ENCODE data around the gene CCR2.

Gene CCR2

DNA sequence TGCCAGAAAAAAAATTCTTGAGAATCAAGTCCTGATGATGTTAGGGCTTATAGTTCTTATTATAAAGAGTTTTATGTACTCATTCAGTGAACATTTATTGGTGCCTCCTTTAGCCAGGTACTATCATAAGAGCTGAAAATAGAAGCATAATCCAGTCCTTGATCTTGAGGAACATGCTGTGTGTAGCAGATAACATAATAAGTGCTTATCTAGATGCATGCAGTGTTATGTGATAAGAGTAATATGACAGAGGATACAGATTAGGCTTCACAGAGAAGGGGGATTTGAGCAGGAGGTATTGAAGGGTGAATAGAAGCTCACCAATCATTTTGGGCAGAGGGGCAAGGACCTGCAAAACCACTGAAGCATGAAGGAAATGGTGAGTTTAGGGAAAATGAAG lies 1.1 kb downstream of the CCR2 start:
- no peak for DNase-seq

DNA sequence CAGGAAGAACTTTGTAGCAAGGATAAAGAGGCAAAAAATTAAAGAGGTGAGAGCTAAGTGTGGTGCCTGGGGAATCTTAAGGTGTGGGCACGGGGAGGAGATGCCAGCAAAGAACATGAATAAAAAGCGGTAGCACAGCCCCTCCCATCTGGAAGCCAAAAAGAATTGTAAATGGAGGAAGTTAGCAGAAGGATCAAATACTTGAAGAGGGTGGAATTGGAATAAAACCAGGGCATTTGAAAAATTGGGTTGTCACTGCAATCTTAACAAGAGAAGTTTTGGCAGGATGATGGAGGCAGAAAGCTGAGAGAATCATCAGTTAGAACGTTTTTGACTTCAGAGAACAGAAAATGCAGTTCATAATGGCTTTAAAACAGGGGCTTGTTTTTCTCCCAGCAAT lies 2.4 kb downstream of the CCR2 start:
- no peak for DNase-seq

DNA sequence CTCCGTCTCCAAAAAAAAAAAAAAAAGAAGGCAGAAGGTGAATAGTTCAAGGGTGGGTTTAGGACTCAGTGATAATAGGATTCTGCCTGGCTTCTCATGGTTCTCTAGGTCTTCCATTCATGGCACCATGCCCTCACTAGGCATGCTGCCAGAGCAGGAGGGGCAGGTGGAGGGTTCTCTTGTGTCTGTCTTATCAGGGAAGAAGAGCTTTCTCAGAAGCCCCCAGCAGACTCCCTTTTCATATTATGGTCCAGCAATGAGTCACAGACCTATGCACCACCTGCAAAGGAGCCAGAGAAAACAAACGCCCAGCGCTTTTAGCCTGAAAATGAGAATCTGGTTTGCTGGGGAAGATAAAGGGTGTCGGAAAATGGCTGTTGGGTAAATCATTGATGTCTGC lies 3.0 kb downstream of the CCR2 start:
- no peak for DNase-seq

DNA sequence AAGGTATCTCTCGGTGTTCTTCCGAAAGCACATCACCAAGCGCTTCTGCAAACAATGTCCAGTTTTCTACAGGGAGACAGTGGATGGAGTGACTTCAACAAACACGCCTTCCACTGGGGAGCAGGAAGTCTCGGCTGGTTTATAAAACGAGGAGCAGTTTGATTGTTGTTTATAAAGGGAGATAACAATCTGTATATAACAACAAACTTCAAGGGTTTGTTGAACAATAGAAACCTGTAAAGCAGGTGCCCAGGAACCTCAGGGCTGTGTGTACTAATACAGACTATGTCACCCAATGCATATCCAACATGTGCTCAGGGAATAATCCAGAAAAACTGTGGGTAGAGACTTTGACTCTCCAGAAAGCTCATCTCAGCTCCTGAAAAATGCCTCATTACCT lies 4.6 kb downstream of the CCR2 start:
- no peak for DNase-seq

DNA sequence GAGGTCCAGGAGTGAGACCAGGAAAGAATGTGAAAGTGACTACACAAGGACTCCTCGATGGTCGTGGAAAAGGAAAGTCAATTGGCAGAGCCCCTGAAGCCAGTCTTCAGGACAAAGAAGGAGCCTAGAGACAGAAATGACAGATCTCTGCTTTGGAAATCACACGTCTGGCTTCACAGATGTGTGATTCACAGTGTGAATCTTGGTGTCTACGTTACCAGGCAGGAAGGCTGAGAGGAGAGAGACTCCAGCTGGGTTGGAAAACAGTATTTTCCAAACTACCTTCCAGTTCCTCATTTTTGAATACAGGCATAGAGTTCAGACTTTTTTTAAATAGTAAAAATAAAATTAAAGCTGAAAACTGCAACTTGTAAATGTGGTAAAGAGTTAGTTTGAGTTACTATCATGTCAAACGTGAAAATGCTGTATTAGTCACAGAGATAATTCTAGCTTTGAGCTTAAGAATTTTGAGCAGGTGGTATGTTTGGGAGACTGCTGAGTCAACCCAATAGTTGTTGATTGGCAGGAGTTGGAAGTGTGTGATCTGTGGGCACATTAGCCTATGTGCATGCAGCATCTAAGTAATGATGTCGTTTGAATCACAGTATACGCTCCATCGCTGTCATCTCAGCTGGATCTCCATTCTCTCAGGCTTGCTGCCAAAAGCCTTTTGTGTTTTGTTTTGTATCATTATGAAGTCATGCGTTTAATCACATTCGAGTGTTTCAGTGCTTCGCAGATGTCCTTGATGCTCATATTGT lies 6.0 kb downstream of the CCR2 start:
- DNase-seq = no peak

DNA sequence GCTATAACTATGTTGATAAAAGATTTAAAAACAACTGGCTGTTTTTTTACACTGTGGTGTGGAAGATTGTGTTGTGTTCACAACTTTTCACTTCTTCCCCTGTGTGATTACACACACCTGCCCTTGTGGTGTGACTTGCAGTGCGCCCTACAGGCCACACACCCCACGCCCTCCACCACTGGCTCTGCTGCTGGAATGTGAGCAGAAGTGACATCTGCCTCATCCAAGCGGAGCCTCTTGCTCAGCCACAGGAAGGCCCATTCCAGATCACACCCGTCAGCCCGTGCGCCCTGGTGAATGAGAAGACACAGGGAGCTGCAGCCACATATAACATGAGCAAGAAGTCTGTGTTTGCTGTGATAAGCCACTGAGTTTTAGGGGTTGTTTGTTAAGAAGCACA lies 7.0 kb downstream of the CCR2 start:
- no peak for DNase-seq

DNA sequence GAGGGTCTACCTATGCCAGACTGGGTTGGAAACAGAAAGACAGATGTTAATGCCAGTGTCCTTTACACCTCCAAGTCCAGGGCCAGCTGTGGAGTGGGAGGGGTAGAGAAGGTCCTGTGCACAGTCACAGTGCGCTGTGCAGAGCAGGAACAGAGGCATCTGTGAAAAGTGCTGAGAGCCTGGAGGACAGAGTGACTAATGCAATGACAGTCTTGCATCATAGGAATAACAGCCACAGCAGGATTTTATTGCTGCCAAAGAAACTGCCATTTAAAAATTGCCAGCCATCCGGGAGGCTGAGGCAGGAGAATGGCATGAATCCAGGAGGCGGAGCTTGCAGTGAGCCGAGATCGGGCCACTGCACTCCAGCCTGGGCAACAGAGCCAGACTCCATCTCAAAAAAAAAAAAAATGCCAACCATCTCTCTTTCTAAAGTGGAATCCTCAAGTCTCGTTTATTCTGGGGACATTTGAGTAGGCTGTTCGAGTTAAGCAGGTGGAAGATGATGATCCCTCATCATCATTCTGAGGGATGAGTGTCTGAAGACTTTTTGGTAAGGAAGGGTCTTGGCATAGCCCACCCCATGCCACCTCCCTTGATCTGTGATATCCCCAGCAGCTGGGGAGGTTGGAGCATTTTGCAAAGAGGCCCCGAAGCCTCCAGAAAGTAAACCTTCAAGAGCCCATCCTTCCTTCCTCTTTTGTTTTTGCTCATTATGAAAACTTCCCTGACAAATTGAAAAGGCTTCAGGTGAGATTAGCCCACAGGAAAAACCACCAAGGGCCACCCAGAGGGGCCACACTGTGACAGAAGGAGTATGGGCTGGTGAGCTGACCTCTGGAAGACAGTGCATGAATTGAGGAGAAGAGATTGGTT lies 7.7 kb downstream of the CCR2 start:
- DNase-seq = no peak

DNA sequence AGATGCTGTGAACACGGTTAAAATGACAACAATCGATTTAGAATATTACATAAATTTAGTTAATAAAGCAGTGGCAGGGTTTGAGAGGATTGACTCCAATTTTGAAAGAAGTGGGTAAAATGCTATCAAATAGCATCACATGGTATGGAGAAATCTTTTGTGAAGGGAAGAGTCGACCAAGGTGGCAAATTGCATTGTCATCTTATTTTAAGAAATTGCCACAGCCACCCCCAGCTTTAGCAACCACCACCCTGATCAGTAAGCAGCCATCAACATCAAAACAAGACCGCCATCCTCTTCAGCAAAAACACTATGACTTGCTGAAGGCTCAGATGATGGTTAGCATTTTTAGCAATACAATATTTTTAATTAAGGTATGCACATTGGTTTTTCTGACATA lies 11.1 kb downstream of the CCR2 start:
- no peak for DNase-seq

DNA sequence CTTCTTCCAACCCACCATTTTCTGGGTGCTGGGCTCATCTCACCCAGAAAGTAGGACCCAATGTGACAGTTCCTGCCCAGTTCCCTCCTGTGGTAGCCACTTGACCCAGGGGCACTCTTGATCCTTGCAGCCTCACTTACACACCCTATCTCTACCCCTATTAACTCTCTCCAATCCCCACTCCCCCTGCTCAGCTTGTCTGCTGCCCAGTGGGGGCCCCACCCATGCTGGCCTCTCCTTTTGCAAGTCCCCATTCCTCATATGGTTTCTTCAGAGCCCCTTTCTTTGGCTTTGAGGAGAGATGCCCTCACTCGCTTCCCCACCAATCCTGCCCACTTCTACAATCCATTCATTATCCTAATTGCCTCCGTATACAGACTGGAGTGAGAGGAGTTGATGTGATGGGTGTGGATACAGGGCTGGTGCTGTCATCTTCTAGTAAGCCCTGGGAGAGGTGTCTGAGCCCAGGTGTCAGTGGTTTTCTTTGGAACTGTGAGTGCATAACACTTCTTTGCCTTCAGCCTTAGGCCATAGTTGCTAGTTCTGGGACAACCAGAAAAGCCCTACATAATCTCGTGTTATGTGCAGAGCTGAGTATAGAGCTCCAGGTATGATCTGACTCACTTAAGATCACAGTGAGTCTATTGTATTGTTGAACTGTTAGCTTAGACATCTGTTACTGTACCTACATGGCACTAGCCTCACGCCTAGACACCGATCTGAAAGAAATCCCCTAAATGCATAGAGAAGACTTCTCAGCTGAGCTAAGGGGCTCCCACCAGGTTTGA lies 12.0 kb downstream of the CCR2 start:
- no peak for DNase-seq

DNA sequence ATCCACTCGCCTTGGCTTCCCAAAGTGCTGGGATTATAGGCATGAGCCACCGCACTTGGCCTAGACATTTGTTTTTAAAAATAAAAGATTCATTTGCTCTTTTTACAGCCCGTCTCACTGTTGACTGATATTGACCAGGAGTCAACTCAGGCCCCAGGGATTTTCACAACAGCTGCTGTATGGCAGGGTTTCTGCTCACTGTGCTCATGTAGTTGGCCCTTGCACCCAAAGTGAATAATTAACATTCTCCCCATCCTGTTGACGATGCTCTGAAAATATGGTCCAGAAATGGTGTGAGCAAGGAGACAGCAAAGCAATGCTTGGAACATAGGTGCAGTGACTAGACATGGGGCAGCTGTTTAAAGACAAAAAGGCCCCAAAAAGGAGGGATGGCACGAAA lies 13.9 kb downstream of the CCR2 start:
- no peak for DNase-seq

DNA sequence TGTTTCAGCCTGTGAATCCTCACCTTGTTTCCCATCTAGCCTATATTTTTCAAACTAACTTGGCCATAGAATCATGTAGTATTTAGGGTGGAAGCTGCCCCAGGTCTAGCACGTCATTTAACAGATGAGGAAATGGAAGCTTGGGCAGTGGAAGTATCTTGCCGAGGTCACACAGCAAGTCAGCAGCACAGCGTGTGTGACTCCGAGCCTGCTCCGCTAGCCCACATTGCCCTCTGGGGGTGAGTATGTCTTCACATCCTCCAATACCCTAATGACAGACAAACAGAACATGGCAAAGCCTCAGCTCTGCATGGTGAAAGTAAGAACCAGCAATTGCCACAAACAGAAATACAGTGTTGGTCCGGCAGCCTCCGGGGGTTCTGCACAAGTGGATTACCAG lies 14.7 kb downstream of the CCR2 start:
- peak; percentile 83 for DNase-seq

DNA sequence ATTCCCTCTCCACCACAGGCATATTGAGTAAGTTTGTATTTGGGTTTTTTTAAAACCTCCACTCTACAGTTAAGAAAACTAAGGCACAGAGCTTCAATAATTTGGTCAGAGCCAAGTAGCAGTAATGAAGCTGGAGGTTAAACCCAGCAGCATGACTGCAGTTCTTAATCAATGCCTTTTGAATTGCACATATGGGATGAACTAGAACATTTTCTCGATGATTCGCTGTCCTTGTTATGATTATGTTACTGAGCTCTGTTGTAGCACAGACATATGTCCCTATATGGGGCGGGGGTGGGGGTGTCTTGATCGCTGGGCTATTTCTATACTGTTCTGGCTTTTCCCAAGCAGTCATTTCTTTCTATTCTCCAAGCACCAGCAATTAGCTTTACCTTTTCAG lies 15.2 kb downstream of the CCR2 start:
- DNase-seq = no peak

DNA sequence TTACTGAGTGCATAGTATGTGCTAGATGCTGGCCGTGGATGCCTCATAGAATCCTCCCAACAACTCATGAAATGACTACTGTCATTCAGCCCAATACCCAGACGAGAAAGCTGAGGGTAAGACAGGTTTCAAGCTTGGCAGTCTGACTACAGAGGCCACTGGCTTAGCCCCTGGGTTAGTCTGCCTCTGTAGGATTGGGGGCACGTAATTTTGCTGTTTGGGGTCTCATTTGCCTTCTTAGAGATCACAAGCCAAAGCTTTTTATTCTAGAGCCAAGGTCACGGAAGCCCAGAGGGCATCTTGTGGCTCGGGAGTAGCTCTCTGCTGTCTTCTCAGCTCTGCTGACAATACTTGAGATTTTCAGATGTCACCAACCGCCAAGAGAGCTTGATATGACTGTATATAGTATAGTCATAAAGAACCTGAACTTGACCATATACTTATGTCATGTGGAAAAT lies 15.8 kb downstream of the CCR2 start:
- DNase-seq = no peak

DNA sequence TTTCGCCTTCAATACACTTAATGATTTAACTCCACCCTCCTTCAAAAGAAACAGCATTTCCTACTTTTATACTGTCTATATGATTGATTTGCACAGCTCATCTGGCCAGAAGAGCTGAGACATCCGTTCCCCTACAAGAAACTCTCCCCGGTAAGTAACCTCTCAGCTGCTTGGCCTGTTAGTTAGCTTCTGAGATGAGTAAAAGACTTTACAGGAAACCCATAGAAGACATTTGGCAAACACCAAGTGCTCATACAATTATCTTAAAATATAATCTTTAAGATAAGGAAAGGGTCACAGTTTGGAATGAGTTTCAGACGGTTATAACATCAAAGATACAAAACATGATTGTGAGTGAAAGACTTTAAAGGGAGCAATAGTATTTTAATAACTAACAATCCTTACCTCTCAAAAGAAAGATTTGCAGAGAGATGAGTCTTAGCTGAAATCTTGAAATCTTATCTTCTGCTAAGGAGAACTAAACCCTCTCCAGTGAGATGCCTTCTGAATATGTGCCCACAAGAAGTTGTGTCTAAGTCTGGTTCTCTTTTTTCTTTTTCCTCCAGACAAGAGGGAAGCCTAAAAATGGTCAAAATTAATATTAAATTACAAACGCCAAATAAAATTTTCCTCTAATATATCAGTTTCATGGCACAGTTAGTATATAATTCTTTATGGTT lies 17.1 kb downstream of the CCR2 start, which contains the start of gene CCR5:
CCR5 (plus strand) TSS at position 108 of the 680 bp plus-strand sequence. CDS start 1,957 bp downstream, outside the sequence.
- peak; percentile 59 for DNase-seq

DNA sequence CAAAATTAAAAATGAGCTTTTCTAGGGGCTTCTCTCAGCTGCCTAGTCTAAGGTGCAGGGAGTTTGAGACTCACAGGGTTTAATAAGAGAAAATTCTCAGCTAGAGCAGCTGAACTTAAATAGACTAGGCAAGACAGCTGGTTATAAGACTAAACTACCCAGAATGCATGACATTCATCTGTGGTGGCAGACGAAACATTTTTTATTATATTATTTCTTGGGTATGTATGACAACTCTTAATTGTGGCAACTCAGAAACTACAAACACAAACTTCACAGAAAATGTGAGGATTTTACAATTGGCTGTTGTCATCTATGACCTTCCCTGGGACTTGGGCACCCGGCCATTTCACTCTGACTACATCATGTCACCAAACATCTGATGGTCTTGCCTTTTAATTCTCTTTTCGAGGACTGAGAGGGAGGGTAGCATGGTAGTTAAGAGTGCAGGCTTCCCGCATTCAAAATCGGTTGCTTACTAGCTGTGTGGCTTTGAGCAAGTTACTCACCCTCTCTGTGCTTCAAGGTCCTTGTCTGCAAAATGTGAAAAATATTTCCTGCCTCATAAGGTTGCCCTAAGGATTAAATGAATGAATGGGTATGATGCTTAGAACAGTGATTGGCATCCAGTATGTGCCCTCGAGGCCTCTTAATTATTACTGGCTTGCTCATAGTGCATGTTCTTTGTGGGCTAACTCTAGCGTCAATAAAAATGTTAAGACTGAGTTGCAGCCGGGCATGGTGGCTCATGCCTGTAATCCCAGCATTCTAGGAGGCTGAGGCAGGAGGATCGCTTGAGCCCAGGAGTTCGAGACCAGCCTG lies 17.8 kb downstream of the CCR2 start:
- no peak for DNase-seq

DNA sequence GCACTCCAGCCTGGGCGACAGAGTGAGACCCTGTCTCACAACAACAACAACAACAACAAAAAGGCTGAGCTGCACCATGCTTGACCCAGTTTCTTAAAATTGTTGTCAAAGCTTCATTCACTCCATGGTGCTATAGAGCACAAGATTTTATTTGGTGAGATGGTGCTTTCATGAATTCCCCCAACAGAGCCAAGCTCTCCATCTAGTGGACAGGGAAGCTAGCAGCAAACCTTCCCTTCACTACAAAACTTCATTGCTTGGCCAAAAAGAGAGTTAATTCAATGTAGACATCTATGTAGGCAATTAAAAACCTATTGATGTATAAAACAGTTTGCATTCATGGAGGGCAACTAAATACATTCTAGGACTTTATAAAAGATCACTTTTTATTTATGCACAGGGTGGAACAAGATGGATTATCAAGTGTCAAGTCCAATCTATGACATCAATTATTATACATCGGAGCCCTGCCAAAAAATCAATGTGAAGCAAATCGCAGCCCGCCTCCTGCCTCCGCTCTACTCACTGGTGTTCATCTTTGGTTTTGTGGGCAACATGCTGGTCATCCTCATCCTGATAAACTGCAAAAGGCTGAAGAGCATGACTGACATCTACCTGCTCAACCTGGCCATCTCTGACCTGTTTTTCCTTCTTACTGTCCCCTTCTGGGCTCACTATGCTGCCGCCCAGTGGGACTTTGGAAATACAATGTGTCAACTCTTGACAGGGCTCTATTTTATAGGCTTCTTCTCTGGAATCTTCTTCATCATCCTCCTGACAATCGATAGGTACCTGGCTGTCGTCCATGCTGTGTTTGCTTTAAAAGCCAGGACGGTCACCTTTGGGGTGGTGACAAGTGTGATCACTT lies 18.8 kb downstream of the CCR2 start:
- DNase-seq = peak; percentile 56

DNA sequence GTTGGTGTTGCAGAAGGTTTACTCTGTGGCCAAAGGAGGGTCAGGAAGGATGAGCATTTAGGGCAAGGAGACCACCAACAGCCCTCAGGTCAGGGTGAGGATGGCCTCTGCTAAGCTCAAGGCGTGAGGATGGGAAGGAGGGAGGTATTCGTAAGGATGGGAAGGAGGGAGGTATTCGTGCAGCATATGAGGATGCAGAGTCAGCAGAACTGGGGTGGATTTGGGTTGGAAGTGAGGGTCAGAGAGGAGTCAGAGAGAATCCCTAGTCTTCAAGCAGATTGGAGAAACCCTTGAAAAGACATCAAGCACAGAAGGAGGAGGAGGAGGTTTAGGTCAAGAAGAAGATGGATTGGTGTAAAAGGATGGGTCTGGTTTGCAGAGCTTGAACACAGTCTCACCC lies 20.8 kb downstream of the CCR2 start:
- DNase-seq = no peak

DNA sequence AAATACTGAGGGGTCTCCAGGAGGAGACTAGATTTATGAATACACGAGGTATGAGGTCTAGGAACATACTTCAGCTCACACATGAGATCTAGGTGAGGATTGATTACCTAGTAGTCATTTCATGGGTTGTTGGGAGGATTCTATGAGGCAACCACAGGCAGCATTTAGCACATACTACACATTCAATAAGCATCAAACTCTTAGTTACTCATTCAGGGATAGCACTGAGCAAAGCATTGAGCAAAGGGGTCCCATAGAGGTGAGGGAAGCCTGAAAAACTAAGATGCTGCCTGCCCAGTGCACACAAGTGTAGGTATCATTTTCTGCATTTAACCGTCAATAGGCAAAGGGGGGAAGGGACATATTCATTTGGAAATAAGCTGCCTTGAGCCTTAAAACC lies 21.3 kb downstream of the CCR2 start:
- no peak for DNase-seq

DNA sequence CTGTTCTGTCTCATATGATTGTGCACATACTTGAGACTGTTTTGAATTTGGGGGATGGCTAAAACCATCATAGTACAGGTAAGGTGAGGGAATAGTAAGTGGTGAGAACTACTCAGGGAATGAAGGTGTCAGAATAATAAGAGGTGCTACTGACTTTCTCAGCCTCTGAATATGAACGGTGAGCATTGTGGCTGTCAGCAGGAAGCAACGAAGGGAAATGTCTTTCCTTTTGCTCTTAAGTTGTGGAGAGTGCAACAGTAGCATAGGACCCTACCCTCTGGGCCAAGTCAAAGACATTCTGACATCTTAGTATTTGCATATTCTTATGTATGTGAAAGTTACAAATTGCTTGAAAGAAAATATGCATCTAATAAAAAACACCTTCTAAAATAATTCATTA lies 21.9 kb downstream of the CCR2 start:
- no peak for DNase-seq

DNA sequence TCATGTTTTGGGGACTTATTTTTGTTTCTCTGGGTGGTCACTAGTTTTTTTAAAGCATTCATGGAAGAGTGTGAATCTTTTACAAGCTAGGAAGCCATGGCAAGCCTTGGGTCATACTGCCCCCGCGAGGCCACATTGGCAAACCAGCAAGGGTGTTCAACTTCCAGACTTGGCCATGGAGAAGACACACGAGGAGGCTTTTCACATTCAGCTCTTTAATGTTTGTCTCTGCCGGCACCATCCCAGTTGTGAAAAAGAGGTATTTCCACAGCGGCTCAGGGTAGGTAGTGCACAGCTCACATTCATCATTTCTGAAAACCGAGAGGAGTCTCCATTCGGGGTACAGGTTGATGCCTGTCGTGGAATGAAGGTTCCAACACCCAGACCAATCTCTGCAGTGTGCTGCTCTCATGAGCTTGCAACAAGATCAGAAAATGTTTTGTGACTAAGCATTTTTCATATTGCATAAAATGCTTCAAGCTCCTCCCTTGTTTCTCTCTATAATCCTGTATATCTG lies 24.6 kb downstream of the CCR2 start:
- peak; percentile 66 for DNase-seq
